OCI-LY3 (cell line): ENCODE data around the gene CCBE1.

Source experiments
- EZH2phosphoT487 ChIP-seq: fragments of 200-600 bp; shearing (Covaris generic); IDR thresholded peaks from 2 replicates; pipeline ENCODE4 v1.6.1; 2018; ENCODE audit warnings: antibody characterized with exemption, mixed run types, low read depth
- TF ChIP-seq, protein P1 (sequence below): fragments of 200-600, 300-600 bp; sonication (generic); IDR thresholded peaks from 2 replicates; pipeline ENCODE4 v1.5.1; 2014; ENCODE audit warnings: antibody characterized with exemption, low read length, low read depth

DNA sequence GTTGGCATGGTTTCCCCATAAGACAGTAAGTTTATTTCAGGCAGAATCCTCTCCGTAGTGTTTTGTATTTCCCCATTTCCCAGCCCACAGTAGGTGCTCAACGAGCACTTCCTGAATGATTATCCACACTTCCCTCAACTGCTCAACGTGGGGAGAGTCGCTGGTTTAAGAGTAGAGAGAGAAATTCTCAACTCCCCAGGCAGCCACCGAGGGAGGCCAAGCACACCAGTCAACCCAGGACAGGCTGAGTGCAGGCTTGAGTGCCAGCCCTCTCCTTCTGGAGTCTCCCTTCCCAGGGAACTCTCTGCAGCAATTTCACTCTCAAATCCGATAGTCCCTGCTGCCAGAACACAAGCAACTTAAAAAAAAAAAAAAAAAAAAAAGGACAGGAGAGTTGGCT is 246.2 kb downstream of the CCBE1 start:
- TF ChIP-seq, protein P1, sequence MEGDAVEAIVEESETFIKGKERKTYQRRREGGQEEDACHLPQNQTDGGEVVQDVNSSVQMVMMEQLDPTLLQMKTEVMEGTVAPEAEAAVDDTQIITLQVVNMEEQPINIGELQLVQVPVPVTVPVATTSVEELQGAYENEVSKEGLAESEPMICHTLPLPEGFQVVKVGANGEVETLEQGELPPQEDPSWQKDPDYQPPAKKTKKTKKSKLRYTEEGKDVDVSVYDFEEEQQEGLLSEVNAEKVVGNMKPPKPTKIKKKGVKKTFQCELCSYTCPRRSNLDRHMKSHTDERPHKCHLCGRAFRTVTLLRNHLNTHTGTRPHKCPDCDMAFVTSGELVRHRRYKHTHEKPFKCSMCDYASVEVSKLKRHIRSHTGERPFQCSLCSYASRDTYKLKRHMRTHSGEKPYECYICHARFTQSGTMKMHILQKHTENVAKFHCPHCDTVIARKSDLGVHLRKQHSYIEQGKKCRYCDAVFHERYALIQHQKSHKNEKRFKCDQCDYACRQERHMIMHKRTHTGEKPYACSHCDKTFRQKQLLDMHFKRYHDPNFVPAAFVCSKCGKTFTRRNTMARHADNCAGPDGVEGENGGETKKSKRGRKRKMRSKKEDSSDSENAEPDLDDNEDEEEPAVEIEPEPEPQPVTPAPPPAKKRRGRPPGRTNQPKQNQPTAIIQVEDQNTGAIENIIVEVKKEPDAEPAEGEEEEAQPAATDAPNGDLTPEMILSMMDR = no peak
- TF ChIP-seq EZH2phosphoT487 = no peak
